Measurements from ENCODE around the gene ADCY3.

The ADCY3 gene

GRCh38 chr2:24859968-24860600 lies 60.0 kb downstream of the ADCY3 start (continued):
- no peak for TF ChIP-seq TSHZ2 (CRISPR knock-in tag; IDR thresholded peaks at IDR 0.05)
- TF ChIP-seq ARNTL (CRISPR knock-in tag; IDR thresholded peaks at IDR 0.05; ENCODE audit: borderline replicate concordance, low read depth), result no peak
- no peak for TF ChIP-seq ZFP30 (CRISPR knock-in tag; IDR thresholded peaks at IDR 0.05)
- no peak for TF ChIP-seq ESRRG (CRISPR knock-in tag; IDR thresholded peaks at IDR 0.05)
- no peak for TF ChIP-seq CREB5 (CRISPR knock-in tag; IDR thresholded peaks at IDR 0.05; ENCODE audit: low read depth)
- TF ChIP-seq CSRNP3 (CRISPR knock-in tag; IDR thresholded peaks at IDR 0.05), result no peak
- TF ChIP-seq ZNF565 (CRISPR knock-in tag; conservative IDR thresholded peaks at IDR 0.05; ENCODE audit: low read depth), result no peak
- no peak for TF ChIP-seq ZFP3 (CRISPR knock-in tag; IDR thresholded peaks at IDR 0.05)

- ATAC-seq, result no peak
These were observed 61.0 kb downstream of the ADCY3 start for GRCh38 chr2:24858996-24859395.

GRCh38 chr2:24857746-24858145 lies 62.3 kb downstream of the ADCY3 start:
- TF ChIP-seq ZFP3 (CRISPR knock-in tag; IDR thresholded peaks at IDR 0.05) (no peak), POU6F1 (CRISPR knock-in tag; IDR thresholded peaks at IDR 0.05; ENCODE audit: borderline replicate concordance, low read depth) (no peak)
- no peak; the same call in 1 of the 3 replicates for ATAC-seq

More at GRCh38 chr2:24858996-24859395, 61.0 kb downstream of the ADCY3 start:
- no peak for TF ChIP-seq CSDC2 (CRISPR knock-in tag; IDR thresholded peaks at IDR 0.05)
- TF ChIP-seq RARB (CRISPR knock-in tag; IDR thresholded peaks at IDR 0.05), result no peak
- TF ChIP-seq ZNF8 (CRISPR knock-in tag; IDR thresholded peaks at IDR 0.05), result no peak
- TF ChIP-seq ARNTL (CRISPR knock-in tag; IDR thresholded peaks at IDR 0.05; ENCODE audit: borderline replicate concordance, low read depth), result no peak
- no peak for TF ChIP-seq BACH2 (CRISPR knock-in tag; IDR thresholded peaks at IDR 0.05; ENCODE audit: borderline replicate concordance)
- no peak for TF ChIP-seq GLIS3 (CRISPR knock-in tag; IDR thresholded peaks at IDR 0.05)

- ATAC-seq, result no peak
- TF ChIP-seq ZNF8 (CRISPR knock-in tag; IDR thresholded peaks at IDR 0.05), result no peak
- TF ChIP-seq ZFP30 (CRISPR knock-in tag; IDR thresholded peaks at IDR 0.05), result no peak
- TF ChIP-seq RARB (CRISPR knock-in tag; IDR thresholded peaks at IDR 0.05), result no peak
- no peak for TF ChIP-seq SNAI2 (CRISPR knock-in tag; IDR thresholded peaks at IDR 0.05)
- TF ChIP-seq POU6F1 (CRISPR knock-in tag; IDR thresholded peaks at IDR 0.05; ENCODE audit: borderline replicate concordance, low read depth), result no peak
- no peak for TF ChIP-seq ZFP3 (CRISPR knock-in tag; IDR thresholded peaks at IDR 0.05)
- TF ChIP-seq CREB5 (CRISPR knock-in tag; IDR thresholded peaks at IDR 0.05; ENCODE audit: low read depth), result no peak
- TF ChIP-seq TOX (CRISPR knock-in tag; IDR thresholded peaks at IDR 0.05; ENCODE audit: borderline replicate concordance), result no peak
- TF ChIP-seq ZNF565 (CRISPR knock-in tag; conservative IDR thresholded peaks at IDR 0.05; ENCODE audit: low read depth), result no peak
These were observed 63.2 kb downstream of the ADCY3 start for GRCh38 chr2:24856791-24857211.

All from SK-N-SH treated with all-trans-retinoic acid at 6 μM for 48 hours (cell line).